Esophagus squamous epithelium (tissue), 5 donors: ENCODE results near the gene SLC8A2. TPM values are rescaled to one million over a fixed set of nuclear protein-coding genes. Genes with fewer than 3 reads are reported as not detected.

Experiments
- DNase-seq: peaks from one replicate; lab custom pipeline; 2025; lab: John Stamatoyannopoulos, UW
- H3K27ac ChIP-seq, 4 donors: fragments of 200-600 bp; sonication (generic); one replicate each; pipeline ENCODE4 v1.5.1; 2016 to 2019; ENCODE audit warnings: mild to moderate bottlenecking in 1 of 4
- H3K27me3 ChIP-seq, 4 donors: fragments of 200-600 bp; sonication (generic); 1 replicate in 3 of 4; 2 replicates in 1 of 4; pipeline versions ENCODE4 v1.5.1 to v1.6.0; 2017 to 2021; ENCODE audit warnings: antibody characterized with exemption in 1 of 4
- H3K36me3 ChIP-seq, 3 donors: fragments of 200-600 bp; sonication (generic); one replicate each; pipeline ENCODE4 v1.5.1; 2016 to 2019
- H3K4me1 ChIP-seq, 3 donors: fragments of 200-600 bp; sonication (generic); one replicate each; pipeline ENCODE4 v1.5.1; 2017 to 2019
- H3K4me3 ChIP-seq, 4 donors: fragments of 200-600 bp; sonication (generic); 1 replicate in 3 of 4; 2 replicates in 1 of 4; pipeline ENCODE4 v1.5.1; 2016 to 2019; ENCODE audit warnings: mild to moderate bottlenecking in 2 of 4, moderate library complexity in 1 of 4
- H3K9me3 ChIP-seq, 3 donors: fragments of 200-600 bp; sonication (generic); one replicate each; pipeline ENCODE4 v1.5.1; 2016 to 2019
- CTCF ChIP-seq, 6 experiments: fragments of 450-650 bp in 4 of 6; fragments of 200-600 bp in 2 of 6; sonication (generic) in 2 of 6; IDR thresholded peaks; one replicate each; pipeline ENCODE4 v1.5.1; 2016 to 2019; ENCODE audit warnings: antibody characterized with exemption in 6 of 6, mild to moderate bottlenecking in 4 of 6, moderate library complexity in 4 of 6
- POLR2A ChIP-seq, 4 donors: fragments of 450-650 bp; IDR thresholded peaks; one replicate each; pipeline ENCODE4 v1.6.1; 2017; ENCODE audit warnings: antibody characterized with exemption in 4 of 4, mild to moderate bottlenecking in 4 of 4, moderate library complexity in 3 of 4
- WGBS, 2 donors: methylation state at CpG; one replicate each; pipeline ENCODE4 v1.1.5; 2018; 5-methylcytosine and 5-hydroxymethylcytosine counted together
- intact Hi-C: fragments of 100-400 bp; cut with DNase I; formaldehyde crosslinking; loops from one replicate; pipeline ENCODE4 v1.15.0; 2022
- total RNA-seq, 4 donors: library from RNA; depleted of rRNA; stranded (reverse); fragments of >200 nt; gene quantifications; one replicate each; pipeline ENCODE4 v1.1.0, GENCODE V29; 2016
- donor health status: DM: yes; HTN: yes; CAD: no.

Gene SLC8A2
- total RNA-seq, 4 donors from 2014 or later, result 0.08 to 5.0 (median 3.6) TPM; not detected in 1

- Histone ChIP-seq H3K4me3 (peak overlapping the region; percentile 10 to 69 (median 47)), H3K27ac (peak overlapping the region in 2 of 4 donors; percentile 49 to 68), H3K36me3 (no peaks in the 10 kb centered on the region), H3K27me3 (peaks cover 0 to 98% (median 26%) of the 10 kb centered on the region in 4 donors), H3K9me3 (no peaks in the 10 kb centered on the region), H3K4me1 (peaks cover 7 to 44% (median 12%) of the 10 kb centered on the region in 3 donors)
- intact Hi-C loops, result no loop called here
- TF ChIP-seq POLR2A (IDR thresholded peaks at IDR 0.05), result no peak
- no peak for TF ChIP-seq CTCF (IDR thresholded peaks at IDR 0.05)
- 0 to 3% methylated on average over 7 to 9 of the region's 9 CpGs for WGBS, 2 donors
- no peak for DNase-seq
Measured at GRCh38 chr19:47418692-47419029, 53.0 kb downstream of the SLC8A2 start.

GRCh38 chr19:47417746-47418691 lies 53.7 kb downstream of the SLC8A2 start:
- Histone ChIP-seq H3K9me3 (no peaks in the 10 kb centered on the region), H3K27ac (peak overlapping the region in 1 of 4 donors; percentile 68), H3K4me3 (peak overlapping the region in 3 of 4 donors; percentile 41 to 69 (median 53)), H3K27me3 (peaks cover 0 to 97% (median 22%) of the 10 kb centered on the region in 4 donors), H3K4me1 (peaks cover 7 to 44% (median 12%) of the 10 kb centered on the region in 3 donors), H3K36me3 (no peaks in the 10 kb centered on the region)
- WGBS, 2 donors, result 4 to 5% methylated on average over 21 to 31 of the region's 34 CpGs
- TF ChIP-seq CTCF (IDR thresholded peaks at IDR 0.05) (no peak), POLR2A (IDR thresholded peaks at IDR 0.05) (no peak)
- no peak for DNase-seq
- intact Hi-C loops, result no loop called here

- Histone ChIP-seq H3K27me3 (peaks cover 0 to 96% (median 20%) of the 10 kb centered on the region in 4 donors), H3K27ac (no peak overlapping the region)
Measured at GRCh38 chr19:47417107-47417745, 54.5 kb downstream of the SLC8A2 start.

GRCh38 chr19:47416643-47416985 lies 55.1 kb downstream of the SLC8A2 start:
- WGBS, 2 donors, result 27 to 45% methylated on average over 6 to 7 of the region's 12 CpGs
- Histone ChIP-seq H3K4me3 (no peak overlapping the region), H3K36me3 (no peaks in the 10 kb centered on the region), H3K4me1 (peaks cover 7 to 39% (median 12%) of the 10 kb centered on the region in 3 donors), H3K9me3 (no peaks in the 10 kb centered on the region), H3K27me3 (peaks cover 0 to 94% (median 15%) of the 10 kb centered on the region in 4 donors), H3K27ac (no peak overlapping the region)
- no peak for DNase-seq
- TF ChIP-seq CTCF (IDR thresholded peaks at IDR 0.05) (no peak), POLR2A (IDR thresholded peaks at IDR 0.05) (no peak)
- intact Hi-C loops, result no loop called here

More at GRCh38 chr19:47417107-47417745, 54.5 kb downstream of the SLC8A2 start:
- no peak for DNase-seq
- H3K4me3 ChIP-seq, result peak overlapping the region in 1 of 4 donors; percentile 69
- no peaks in the 10 kb centered on the region for H3K36me3 ChIP-seq
- WGBS, 2 donors, result 11% methylated on average over 6 to 11 of the region's 18 CpGs
- H3K4me1 ChIP-seq, result peaks cover 7 to 44% (median 12%) of the 10 kb centered on the region in 3 donors
- H3K9me3 ChIP-seq, result no peaks in the 10 kb centered on the region
- TF ChIP-seq CTCF (IDR thresholded peaks at IDR 0.05) (no peak), POLR2A (IDR thresholded peaks at IDR 0.05) (no peak)
- intact Hi-C loops, result no loop called here
